IPS-18a (cell line): Measurements from ENCODE around the gene CBARP.

ENCODE experiments used
- H3K27ac ChIP-seq: one replicate; pipeline ENCODE4 v1.5.1; 2013; ENCODE audit warnings: low read length
- H3K27me3 ChIP-seq: one replicate; pipeline ENCODE4 v1.6.1; 2013; ENCODE audit warnings: mild to moderate bottlenecking, low read length; ENCODE audit not compliant: control insufficient read depth, insufficient read depth
- H3K36me3 ChIP-seq: one replicate; pipeline ENCODE4 v1.6.1; 2013; ENCODE audit warnings: low read depth, low read length; ENCODE audit not compliant: control insufficient read depth
- H3K4me1 ChIP-seq: one replicate; pipeline ENCODE4 v1.6.1; 2013; ENCODE audit warnings: low read depth, low read length; ENCODE audit not compliant: control insufficient read depth
- H3K4me3 ChIP-seq: one replicate; pipeline ENCODE4 v1.5.1; 2013; ENCODE audit warnings: low read length
- H3K9ac ChIP-seq: one replicate; pipeline ENCODE4 v1.6.1; 2013; ENCODE audit warnings: mild to moderate bottlenecking, low read length, moderate library complexity
- H3K9me3 ChIP-seq: one replicate; pipeline ENCODE4 v1.6.1; 2013; ENCODE audit warnings: low read depth, low read length; ENCODE audit not compliant: control insufficient read depth

The CBARP gene

DNA sequence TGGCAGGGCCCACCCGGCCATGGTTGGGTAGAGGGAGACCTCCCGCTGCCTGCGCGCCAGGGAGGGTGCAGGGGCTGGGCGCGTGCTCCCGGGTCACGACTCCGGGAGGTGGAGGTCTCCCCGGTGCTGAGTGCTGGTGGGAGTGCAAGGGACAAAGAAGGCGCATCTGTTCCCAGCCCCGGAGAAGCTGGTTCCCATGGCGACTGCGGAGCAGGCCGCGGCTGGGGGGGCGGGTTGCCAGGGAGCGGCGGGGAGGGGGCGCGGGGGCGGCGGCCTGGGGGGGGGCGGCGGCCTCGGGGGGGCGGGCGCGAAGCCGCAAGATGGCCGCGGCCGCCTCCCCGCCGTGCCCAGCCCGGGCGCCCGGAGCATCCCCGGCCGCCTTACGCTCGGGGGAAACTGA, 1.2 kb downstream of the CBARP start:
- Histone ChIP-seq H3K36me3 (peaks cover 7% of the 10 kb centered on the region), H3K4me1 (peaks cover 4% of the 10 kb centered on the region), H3K9ac (no peak overlapping the region), H3K9me3 (no peaks in the 10 kb centered on the region), H3K27ac (no peak overlapping the region), H3K4me3 (peak overlapping the region; percentile 65), H3K27me3 (peaks cover 5% of the 10 kb centered on the region)

GRCh38 chr19:1235625-1236538, 1.9 kb downstream of the CBARP start:
- Histone ChIP-seq H3K9ac (no peak overlapping the region), H3K4me3 (peak overlapping the region; percentile 46), H3K27ac (no peak overlapping the region), H3K9me3 (no peaks in the 10 kb centered on the region), H3K36me3 (peaks cover 7% of the 10 kb centered on the region), H3K4me1 (peaks cover 4% of the 10 kb centered on the region), H3K27me3 (peaks cover 2% of the 10 kb centered on the region)

DNA sequence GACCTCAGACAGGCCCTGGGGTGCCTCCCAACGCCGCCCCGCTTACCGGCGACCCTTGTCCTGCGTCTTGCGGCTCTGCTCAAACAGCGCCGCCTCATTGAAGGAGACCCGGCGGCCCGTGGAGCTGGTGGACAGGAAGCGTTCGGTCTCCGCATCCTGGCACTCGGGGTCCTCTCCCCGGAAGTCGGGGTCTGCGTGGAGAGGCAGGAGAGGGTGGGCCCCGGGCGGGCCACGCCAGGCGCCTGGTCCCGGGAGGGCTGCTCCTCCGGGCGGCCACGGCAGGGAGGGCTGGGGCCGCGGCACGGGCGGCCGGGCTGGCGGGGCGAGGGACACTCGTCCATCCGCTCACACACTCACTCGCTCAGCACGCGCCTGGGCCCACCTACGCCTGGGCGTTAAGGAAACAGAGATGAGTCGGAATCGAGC, 2.8 kb downstream of the CBARP start:
- Histone ChIP-seq H3K4me3 (no peak overlapping the region), H3K9ac (no peak overlapping the region), H3K36me3 (peaks cover 7% of the 10 kb centered on the region), H3K27me3 (no peaks in the 10 kb centered on the region), H3K27ac (no peak overlapping the region), H3K4me1 (peaks cover 4% of the 10 kb centered on the region), H3K9me3 (no peaks in the 10 kb centered on the region)

- Histone ChIP-seq H3K4me3 (no peak overlapping the region), H3K27ac (no peak overlapping the region), H3K36me3 (peaks cover 7% of the 10 kb centered on the region), H3K9me3 (no peaks in the 10 kb centered on the region), H3K4me1 (peaks cover 4% of the 10 kb centered on the region), H3K9ac (no peak overlapping the region), H3K27me3 (no peaks in the 10 kb centered on the region)
These were observed 3.5 kb downstream of the CBARP start for GRCh38 chr19:1234051-1234954.

GRCh38 chr19:1233115-1233667, 4.6 kb downstream of the CBARP start:
- Histone ChIP-seq H3K9ac (no peak overlapping the region), H3K36me3 (peaks cover 7% of the 10 kb centered on the region), H3K4me3 (no peak overlapping the region), H3K27me3 (no peaks in the 10 kb centered on the region), H3K9me3 (no peaks in the 10 kb centered on the region), H3K4me1 (peaks cover 2% of the 10 kb centered on the region), H3K27ac (no peak overlapping the region)

DNA sequence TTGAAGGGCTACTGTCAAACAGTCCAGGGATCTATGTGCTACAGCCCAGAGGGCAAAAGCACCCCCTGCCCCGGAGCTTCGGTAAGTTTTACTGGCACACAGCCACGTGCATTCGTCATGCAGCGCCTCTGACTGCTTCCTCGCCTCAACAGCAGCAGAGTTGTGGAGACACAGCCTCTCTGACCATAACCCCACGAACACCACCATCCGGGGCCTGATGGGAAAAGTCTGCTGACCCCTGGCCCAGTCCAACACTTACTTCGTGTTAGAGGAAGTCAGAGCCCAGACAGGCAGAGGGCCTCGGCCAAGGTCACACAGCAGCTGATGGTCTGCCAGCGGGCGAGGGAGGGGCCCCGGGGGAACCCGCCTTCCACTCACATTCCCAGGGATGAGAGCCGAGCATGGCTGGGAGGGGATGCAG, 5.1 kb downstream of the CBARP start:
- Histone ChIP-seq H3K9me3 (no peaks in the 10 kb centered on the region), H3K4me3 (no peak overlapping the region), H3K9ac (no peak overlapping the region), H3K36me3 (peaks cover 7% of the 10 kb centered on the region), H3K27me3 (no peaks in the 10 kb centered on the region), H3K27ac (no peak overlapping the region), H3K4me1 (no peaks in the 10 kb centered on the region)

DNA sequence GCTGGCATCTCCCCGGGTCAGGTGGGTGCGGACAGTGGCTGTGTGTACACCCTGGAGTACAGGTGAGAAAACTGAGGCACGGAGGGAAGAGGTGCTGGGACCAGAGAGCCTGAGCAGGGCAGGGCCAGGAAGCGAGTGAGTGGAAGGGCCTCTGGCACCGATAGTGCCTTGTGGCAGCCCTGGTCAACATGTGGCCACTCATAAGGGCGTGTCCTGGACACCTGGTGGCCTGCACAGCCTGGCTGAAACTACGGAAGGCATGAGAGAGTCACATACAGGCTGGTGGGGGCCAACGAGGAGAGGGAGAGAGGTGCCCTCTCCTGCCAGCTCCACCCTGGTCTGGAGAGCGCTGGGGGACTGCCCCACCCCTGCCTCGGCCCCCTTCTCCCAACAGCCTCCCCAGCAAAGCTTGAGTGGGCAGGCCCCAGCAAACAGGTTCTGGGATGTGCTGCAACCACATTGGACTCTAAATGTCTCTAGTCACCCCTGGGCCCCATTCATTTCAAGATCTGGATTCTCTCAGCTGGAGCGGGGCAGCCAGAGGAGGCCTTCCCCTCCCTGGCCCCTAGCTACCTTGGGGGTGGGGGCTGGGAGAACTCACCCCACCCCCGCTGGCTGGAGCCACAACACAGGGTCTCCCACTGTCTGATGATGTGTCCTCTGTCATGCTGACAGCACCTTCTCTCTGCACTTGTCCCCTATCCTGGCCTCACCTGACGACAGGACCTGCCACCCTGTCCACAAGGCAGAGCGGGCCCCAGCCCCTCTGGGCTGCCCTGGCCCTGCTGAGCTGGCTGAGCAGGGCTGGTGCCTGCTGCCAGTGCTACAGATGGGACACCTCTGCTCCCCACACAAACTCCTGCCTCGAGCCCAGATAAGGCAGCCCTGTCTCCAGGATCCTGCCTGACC, 5.8 kb downstream of the CBARP start:
- Histone ChIP-seq H3K36me3 (peaks cover 7% of the 10 kb centered on the region), H3K27ac (no peak overlapping the region), H3K9me3 (no peaks in the 10 kb centered on the region), H3K27me3 (no peaks in the 10 kb centered on the region), H3K4me3 (no peak overlapping the region), H3K9ac (no peak overlapping the region), H3K4me1 (no peaks in the 10 kb centered on the region)

DNA sequence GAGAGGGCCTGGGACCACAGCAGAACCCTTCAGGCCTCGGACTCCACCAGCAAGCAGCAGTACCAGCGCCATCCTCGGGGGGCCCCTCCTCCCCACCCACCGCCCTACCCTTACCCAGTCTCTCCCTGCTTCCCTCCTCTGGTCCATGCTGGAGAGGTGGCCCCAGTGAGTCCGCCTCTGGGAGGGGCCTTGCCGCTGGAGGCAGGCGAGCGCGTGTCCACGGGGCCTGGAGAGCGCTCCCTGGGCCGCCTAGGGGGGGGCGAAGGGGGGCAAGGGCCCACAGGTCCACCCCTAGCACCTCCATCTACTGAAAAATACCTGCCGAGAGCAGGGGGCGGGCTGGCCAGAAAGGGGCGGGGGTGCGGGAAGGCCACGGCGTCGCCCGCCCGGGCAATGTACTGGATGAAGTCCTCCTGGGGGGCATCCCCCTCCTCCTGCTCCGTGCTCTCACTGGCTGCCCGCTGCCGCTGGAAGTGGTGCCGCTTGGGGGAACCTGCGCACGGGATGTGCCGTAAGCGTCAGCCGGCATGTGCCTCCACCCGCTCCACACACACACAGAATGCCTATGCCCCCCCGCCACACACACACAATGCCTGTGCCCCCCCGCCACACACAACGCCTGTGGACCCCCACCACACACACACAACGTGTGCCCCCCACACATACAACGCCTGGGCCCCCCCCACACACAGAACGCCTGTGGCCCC, 6.9 kb downstream of the CBARP start:
- Histone ChIP-seq H3K36me3 (peaks cover 7% of the 10 kb centered on the region), H3K9me3 (no peaks in the 10 kb centered on the region), H3K9ac (no peak overlapping the region), H3K4me3 (no peak overlapping the region), H3K27ac (no peak overlapping the region), H3K4me1 (no peaks in the 10 kb centered on the region), H3K27me3 (no peaks in the 10 kb centered on the region)

- Histone ChIP-seq H3K9me3 (no peaks in the 10 kb centered on the region), H3K27ac (no peak overlapping the region), H3K36me3 (peaks cover 7% of the 10 kb centered on the region), H3K4me3 (no peak overlapping the region), H3K9ac (no peak overlapping the region), H3K27me3 (no peaks in the 10 kb centered on the region), H3K4me1 (no peaks in the 10 kb centered on the region)
These were observed 7.7 kb downstream of the CBARP start for GRCh38 chr19:1229924-1230782.
